GM23338 (cell line): Measurements from ENCODE around the gene PPFIA4. TPM values are rescaled to one million over a fixed set of nuclear protein-coding genes. Genes with fewer than 3 reads are reported as not detected.

Experiments used
- ATAC-seq: fragments of 200-7000 bp; cut with Tn5 transposase; 3 replicates; pipeline ENCODE4 v1.9.1; 2020
- DNase-seq: peaks from one replicate; pipeline ENCODE4 v3.0.0-alpha.2; 2015; ENCODE audit warnings: low spot score
- H2AFZ ChIP-seq: fragments of 200-600 bp; sonication (generic); 2 replicates; pipeline ENCODE4 v1.8.0; 2016; ENCODE audit warnings: antibody characterized with exemption, mild to moderate bottlenecking, moderate library complexity
- H3F3A ChIP-seq: fragments of 200-600 bp; sonication (generic); replicated peaks from 2 replicates; pipeline ENCODE4 v1.8.0; 2017; ENCODE audit warnings: antibody characterized with exemption, mixed run types, low read depth
- H3K27ac ChIP-seq: fragments of 200-600 bp; sonication (generic); 2 replicates; pipeline ENCODE4 v1.6.1; 2016; ENCODE audit warnings: low read depth
- H3K27me3 ChIP-seq: fragments of 200-600 bp; sonication (generic); 2 replicates; pipeline ENCODE4 v1.8.0; 2016; ENCODE audit warnings: mild to moderate bottlenecking, mixed run types, moderate library complexity; ENCODE audit not compliant: insufficient read depth
- H3K36me3 ChIP-seq: fragments of 200-600 bp; sonication (generic); 2 replicates; pipeline ENCODE4 v1.8.0; 2016; ENCODE audit warnings: mild to moderate bottlenecking; ENCODE audit not compliant: insufficient read depth
- H3K4me1 ChIP-seq: fragments of 200-600 bp; sonication (generic); 2 replicates; pipeline ENCODE4 v1.8.0; 2016; ENCODE audit warnings: mild to moderate bottlenecking, moderate library complexity; ENCODE audit not compliant: insufficient read depth
- H3K4me2 ChIP-seq: fragments of 200-600 bp; sonication (generic); 2 replicates; pipeline ENCODE4 v1.7.1; 2017; ENCODE audit warnings: mixed run types
- H3K4me3 ChIP-seq: fragments of 200-600 bp; sonication (generic); 2 replicates; pipeline ENCODE4 v1.6.1; 2016; ENCODE audit warnings: mixed run types
- H3K79me2 ChIP-seq: fragments of 200-600 bp; sonication (generic); replicated peaks from 2 replicates; pipeline ENCODE4 v1.8.0; 2017; ENCODE audit warnings: mild to moderate bottlenecking; ENCODE audit not compliant: insufficient read depth
- H3K9me2 ChIP-seq: fragments of 200-600 bp; sonication (generic); 2 replicates; pipeline ENCODE4 v1.8.0; 2017; ENCODE audit not compliant: insufficient read depth
- H4K20me1 ChIP-seq: fragments of 200-600 bp; sonication (generic); replicated peaks from 2 replicates; pipeline ENCODE4 v1.8.0; 2017; ENCODE audit warnings: mild to moderate bottlenecking; ENCODE audit not compliant: insufficient read depth
- H3K27ac Mint-ChIP-seq: 2 replicates; pipeline ENCODE4 v1.8.0; 2020; ENCODE audit warnings: inconsistent platforms, mild to moderate bottlenecking, moderate library complexity, mixed read lengths
- H3K27me3 Mint-ChIP-seq: 3 replicates; pipeline ENCODE4 v1.8.0; 2022; ENCODE audit warnings: low read depth, mild to moderate bottlenecking, moderate library complexity, mixed read lengths, inconsistent platforms; ENCODE audit not compliant: insufficient read depth, poor library complexity
- H3K36me3 Mint-ChIP-seq: 3 replicates; pipeline ENCODE4 v1.8.0; 2021; ENCODE audit warnings: low read depth, mild to moderate bottlenecking, inconsistent platforms, moderate library complexity, mixed read lengths
- H3K4me1 Mint-ChIP-seq: 3 replicates; pipeline ENCODE4 v1.8.0; 2020; ENCODE audit warnings: mild to moderate bottlenecking, inconsistent platforms, mixed read lengths
- H3K4me3 Mint-ChIP-seq: 3 replicates; pipeline ENCODE4 v1.8.0; 2021; ENCODE audit warnings: moderate library complexity, mild to moderate bottlenecking, inconsistent platforms, mixed read lengths
- H3K9me3 Mint-ChIP-seq: 3 replicates; pipeline ENCODE4 v1.8.0; 2020; ENCODE audit warnings: moderate library complexity, mild to moderate bottlenecking, inconsistent platforms, mixed read lengths
- CREB1 ChIP-seq: fragments of 250-450 bp; sonication (Bioruptor Pico); IDR thresholded peaks from 2 replicates; pipeline ENCODE4 v1.5.0; 2020; ENCODE audit warnings: low read depth, mild to moderate bottlenecking, moderate library complexity
- EZH2 ChIP-seq: fragments of 200-600 bp; sonication (generic); IDR thresholded peaks from one replicate; pipeline ENCODE4 v1.8.0; 2017; ENCODE audit warnings: antibody characterized with exemption, mild to moderate bottlenecking, low read depth; ENCODE audit not compliant: unreplicated experiment
- EZH2phosphoT487 ChIP-seq: fragments of 200-600 bp; sonication (generic); IDR thresholded peaks from one replicate; pipeline ENCODE4 v1.8.1; 2018; ENCODE audit warnings: antibody characterized with exemption; ENCODE audit not compliant: unreplicated experiment
- JUNB ChIP-seq: IDR thresholded peaks from one replicate; pipeline ENCODE4 v1.6.1; 2016; ENCODE audit warnings: antibody characterized with exemption; ENCODE audit not compliant: unreplicated experiment
- NANOG ChIP-seq: IDR thresholded peaks from 2 replicates; pipeline ENCODE4 v1.6.1; 2016; ENCODE audit warnings: antibody characterized with exemption, borderline replicate concordance
- POLR2AphosphoS5 ChIP-seq: IDR thresholded peaks from 2 replicates; pipeline ENCODE4 v1.6.1; 2016; ENCODE audit warnings: antibody characterized with exemption, low read depth
- STAT1 ChIP-seq: IDR thresholded peaks from one replicate; pipeline ENCODE4 v1.6.1; 2016; ENCODE audit warnings: antibody characterized with exemption; ENCODE audit not compliant: unreplicated experiment
- ZNF114 ChIP-seq: fragments of 250-450 bp; sonication (Bioruptor Pico); IDR thresholded peaks from 2 replicates; pipeline ENCODE4 v1.5.0; 2020; ENCODE audit warnings: mild to moderate bottlenecking, moderate library complexity
- ZNF331 ChIP-seq: fragments of 250-450 bp; sonication (Bioruptor Pico); IDR thresholded peaks from 2 replicates; pipeline ENCODE4 v1.5.0; 2020; ENCODE audit warnings: low read depth, mild to moderate bottlenecking, moderate library complexity
- polyA plus RNA-seq: library from polyadenylated mRNA; unstranded; fragments of >200 nt; fragmentation: Nextera tagmentation; extraction: Ambion mirVana; gene quantifications from 2 replicates; pipeline ENCODE4 v1.2.1, GENCODE V29; 2016
- total RNA-seq: library from RNA; depleted of rRNA; stranded (reverse); fragments of >200 nt; shearing (Covaris generic); gene quantifications from 2 replicates; pipeline ENCODE4 v1.2.3, GENCODE V29; 2014
- TF ChIP-seq, protein P1 (sequence below): fragments of 250-450 bp; sonication (Bioruptor Pico); IDR thresholded peaks from 2 replicates; pipeline ENCODE4 v1.5.0; 2020; ENCODE audit warnings: mild to moderate bottlenecking, moderate library complexity
- TF ChIP-seq, protein P2 (sequence below): IDR thresholded peaks from 2 replicates; pipeline ENCODE4 v1.6.1; 2016; ENCODE audit warnings: antibody characterized with exemption
- TF ChIP-seq, protein P3 (sequence below): IDR thresholded peaks from one replicate; pipeline ENCODE4 v1.6.1; 2018; ENCODE audit warnings: antibody characterized with exemption; ENCODE audit not compliant: unreplicated experiment

The PPFIA4 gene
- total and polyA plus RNA-seq, 2 experiments from 2014 or later: 1.3 to 7.6 TPM

DNA sequence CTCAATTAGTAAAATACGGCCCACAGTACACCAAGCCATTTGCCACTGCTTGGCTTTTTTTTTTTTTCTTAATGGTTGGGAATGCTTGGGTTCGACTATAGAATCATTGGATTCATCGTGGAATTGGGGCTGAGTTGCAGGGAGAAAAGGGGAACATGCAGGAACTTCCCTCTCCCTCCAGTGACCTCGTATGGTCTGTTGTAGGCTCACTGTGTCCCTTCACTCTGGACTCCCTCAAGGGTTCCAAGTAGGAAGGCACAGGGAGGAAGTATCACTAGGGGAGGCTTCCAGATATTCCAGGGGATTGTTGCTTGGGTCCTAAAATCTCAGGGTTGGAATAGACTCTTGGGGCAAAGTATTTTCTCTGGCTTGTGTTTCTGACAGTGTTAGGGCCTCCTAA is 24.5 kb downstream of the PPFIA4 start (continued):
- TF ChIP-seq CREB1 (no peak), POLR2AphosphoS5 (no peak), NANOG (no peak), EZH2phosphoT487 (no peak), STAT1 (no peak), ZNF114 (CRISPR knock-in tag) (no peak)
- TF ChIP-seq, protein P1, sequence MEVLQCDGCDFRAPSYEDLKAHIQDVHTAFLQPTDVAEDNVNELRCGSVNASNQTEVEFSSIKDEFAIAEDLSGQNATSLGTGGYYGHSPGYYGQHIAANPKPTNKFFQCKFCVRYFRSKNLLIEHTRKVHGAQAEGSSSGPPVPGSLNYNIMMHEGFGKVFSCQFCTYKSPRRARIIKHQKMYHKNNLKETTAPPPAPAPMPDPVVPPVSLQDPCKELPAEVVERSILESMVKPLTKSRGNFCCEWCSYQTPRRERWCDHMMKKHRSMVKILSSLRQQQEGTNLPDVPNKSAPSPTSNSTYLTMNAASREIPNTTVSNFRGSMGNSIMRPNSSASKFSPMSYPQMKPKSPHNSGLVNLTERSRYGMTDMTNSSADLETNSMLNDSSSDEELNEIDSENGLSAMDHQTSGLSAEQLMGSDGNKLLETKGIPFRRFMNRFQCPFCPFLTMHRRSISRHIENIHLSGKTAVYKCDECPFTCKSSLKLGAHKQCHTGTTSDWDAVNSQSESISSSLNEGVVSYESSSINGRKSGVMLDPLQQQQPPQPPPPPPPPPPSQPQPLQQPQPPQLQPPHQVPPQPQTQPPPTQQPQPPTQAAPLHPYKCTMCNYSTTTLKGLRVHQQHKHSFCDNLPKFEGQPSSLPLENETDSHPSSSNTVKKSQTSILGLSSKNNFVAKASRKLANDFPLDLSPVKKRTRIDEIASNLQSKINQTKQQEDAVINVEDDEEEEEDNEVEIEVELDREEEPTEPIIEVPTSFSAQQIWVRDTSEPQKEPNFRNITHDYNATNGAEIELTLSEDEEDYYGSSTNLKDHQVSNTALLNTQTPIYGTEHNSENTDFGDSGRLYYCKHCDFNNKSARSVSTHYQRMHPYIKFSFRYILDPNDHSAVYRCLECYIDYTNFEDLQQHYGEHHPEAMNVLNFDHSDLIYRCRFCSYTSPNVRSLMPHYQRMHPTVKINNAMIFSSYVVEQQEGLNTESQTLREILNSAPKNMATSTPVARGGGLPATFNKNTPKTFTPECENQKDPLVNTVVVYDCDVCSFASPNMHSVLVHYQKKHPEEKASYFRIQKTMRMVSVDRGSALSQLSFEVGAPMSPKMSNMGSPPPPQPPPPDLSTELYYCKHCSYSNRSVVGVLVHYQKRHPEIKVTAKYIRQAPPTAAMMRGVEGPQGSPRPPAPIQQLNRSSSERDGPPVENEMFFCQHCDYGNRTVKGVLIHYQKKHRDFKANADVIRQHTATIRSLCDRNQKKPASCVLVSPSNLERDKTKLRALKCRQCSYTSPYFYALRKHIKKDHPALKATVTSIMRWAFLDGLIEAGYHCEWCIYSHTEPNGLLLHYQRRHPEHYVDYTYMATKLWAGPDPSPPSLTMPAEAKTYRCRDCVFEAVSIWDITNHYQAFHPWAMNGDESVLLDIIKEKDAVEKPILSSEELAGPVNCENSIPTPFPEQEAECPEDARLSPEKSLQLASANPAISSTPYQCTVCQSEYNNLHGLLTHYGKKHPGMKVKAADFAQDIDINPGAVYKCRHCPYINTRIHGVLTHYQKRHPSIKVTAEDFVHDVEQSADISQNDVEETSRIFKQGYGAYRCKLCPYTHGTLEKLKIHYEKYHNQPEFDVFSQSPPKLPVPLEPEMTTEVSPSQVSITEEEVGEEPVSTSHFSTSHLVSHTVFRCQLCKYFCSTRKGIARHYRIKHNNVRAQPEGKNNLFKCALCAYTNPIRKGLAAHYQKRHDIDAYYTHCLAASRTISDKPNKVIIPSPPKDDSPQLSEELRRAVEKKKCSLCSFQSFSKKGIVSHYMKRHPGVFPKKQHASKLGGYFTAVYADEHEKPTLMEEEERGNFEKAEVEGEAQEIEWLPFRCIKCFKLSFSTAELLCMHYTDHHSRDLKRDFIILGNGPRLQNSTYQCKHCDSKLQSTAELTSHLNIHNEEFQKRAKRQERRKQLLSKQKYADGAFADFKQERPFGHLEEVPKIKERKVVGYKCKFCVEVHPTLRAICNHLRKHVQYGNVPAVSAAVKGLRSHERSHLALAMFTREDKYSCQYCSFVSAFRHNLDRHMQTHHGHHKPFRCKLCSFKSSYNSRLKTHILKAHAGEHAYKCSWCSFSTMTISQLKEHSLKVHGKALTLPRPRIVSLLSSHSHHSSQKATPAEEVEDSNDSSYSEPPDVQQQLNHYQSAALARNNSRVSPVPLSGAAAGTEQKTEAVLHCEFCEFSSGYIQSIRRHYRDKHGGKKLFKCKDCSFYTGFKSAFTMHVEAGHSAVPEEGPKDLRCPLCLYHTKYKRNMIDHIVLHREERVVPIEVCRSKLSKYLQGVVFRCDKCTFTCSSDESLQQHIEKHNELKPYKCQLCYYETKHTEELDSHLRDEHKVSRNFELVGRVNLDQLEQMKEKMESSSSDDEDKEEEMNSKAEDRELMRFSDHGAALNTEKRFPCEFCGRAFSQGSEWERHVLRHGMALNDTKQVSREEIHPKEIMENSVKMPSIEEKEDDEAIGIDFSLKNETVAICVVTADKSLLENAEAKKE (CRISPR knock-in tag): no peak

DNA sequence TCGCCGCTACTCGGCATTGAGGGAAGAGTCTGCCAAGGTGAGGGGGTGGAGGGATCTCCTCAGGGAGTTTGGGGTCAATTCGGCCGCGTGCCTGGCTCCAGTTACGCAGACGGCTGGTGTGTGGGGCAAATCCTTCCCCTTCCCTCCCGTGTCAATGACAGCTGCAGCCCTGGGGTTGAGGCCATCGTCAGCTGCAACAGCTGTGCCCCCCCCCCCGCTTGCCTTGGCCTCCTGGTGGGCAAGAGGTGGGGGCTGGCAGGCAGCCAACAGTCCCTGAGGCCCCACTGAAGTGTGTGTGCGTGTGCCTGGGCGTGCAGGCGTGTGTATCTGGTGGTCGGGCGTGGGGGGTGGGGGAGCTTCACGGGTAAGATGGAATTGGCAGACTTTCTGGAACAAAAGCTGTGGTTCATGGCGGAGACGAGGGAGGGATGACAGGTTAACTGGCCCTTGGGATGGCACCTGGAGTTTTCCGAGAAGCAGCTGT is 25.6 kb downstream of the PPFIA4 start:
- no peak overlapping the region for H2AFZ ChIP-seq
- H3K36me3 Mint-ChIP-seq: no peaks in the 10 kb centered on the region; the same call in 2 of the 3 replicates
- H3K4me1 ChIP-seq: peaks cover 52% of the 10 kb centered on the region
- no peak for ATAC-seq
- DNase-seq: no peak
- no peak overlapping the region for H3K27ac ChIP-seq
- no peak overlapping the region for H3K4me3 Mint-ChIP-seq
- no peaks in the 10 kb centered on the region for H3K36me3 ChIP-seq
- peaks cover 62% of the 10 kb centered on the region for H3K4me1 Mint-ChIP-seq
- no peaks in the 10 kb centered on the region for H4K20me1 ChIP-seq
- H3K27me3 Mint-ChIP-seq: peaks cover 11% of the 10 kb centered on the region
- H3K79me2 ChIP-seq: no peaks in the 10 kb centered on the region
- no peak overlapping the region for H3K27ac Mint-ChIP-seq
- H3K9me2 ChIP-seq: no peaks in the 10 kb centered on the region
- H3F3A ChIP-seq: peaks cover 14% of the 10 kb centered on the region; the same call in 1 of the 2 replicates
- no peaks in the 10 kb centered on the region for H3K27me3 ChIP-seq
- H3K4me3 ChIP-seq: no peak overlapping the region
- no peak overlapping the region for H3K4me2 ChIP-seq
- H3K9me3 Mint-ChIP-seq: no peaks in the 10 kb centered on the region
- TF ChIP-seq ZNF114 (CRISPR knock-in tag): no peak
- TF ChIP-seq, protein P2, sequence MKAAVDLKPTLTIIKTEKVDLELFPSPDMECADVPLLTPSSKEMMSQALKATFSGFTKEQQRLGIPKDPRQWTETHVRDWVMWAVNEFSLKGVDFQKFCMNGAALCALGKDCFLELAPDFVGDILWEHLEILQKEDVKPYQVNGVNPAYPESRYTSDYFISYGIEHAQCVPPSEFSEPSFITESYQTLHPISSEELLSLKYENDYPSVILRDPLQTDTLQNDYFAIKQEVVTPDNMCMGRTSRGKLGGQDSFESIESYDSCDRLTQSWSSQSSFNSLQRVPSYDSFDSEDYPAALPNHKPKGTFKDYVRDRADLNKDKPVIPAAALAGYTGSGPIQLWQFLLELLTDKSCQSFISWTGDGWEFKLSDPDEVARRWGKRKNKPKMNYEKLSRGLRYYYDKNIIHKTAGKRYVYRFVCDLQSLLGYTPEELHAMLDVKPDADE: no peak
- no peak for TF ChIP-seq ZNF331
- TF ChIP-seq EZH2phosphoT487: no peak
- TF ChIP-seq JUNB: no peak
- TF ChIP-seq NANOG: no peak
- no peak for TF ChIP-seq STAT1
- TF ChIP-seq EZH2: no peak
- TF ChIP-seq POLR2AphosphoS5: no peak
- no peak for TF ChIP-seq CREB1
- TF ChIP-seq, protein P3, sequence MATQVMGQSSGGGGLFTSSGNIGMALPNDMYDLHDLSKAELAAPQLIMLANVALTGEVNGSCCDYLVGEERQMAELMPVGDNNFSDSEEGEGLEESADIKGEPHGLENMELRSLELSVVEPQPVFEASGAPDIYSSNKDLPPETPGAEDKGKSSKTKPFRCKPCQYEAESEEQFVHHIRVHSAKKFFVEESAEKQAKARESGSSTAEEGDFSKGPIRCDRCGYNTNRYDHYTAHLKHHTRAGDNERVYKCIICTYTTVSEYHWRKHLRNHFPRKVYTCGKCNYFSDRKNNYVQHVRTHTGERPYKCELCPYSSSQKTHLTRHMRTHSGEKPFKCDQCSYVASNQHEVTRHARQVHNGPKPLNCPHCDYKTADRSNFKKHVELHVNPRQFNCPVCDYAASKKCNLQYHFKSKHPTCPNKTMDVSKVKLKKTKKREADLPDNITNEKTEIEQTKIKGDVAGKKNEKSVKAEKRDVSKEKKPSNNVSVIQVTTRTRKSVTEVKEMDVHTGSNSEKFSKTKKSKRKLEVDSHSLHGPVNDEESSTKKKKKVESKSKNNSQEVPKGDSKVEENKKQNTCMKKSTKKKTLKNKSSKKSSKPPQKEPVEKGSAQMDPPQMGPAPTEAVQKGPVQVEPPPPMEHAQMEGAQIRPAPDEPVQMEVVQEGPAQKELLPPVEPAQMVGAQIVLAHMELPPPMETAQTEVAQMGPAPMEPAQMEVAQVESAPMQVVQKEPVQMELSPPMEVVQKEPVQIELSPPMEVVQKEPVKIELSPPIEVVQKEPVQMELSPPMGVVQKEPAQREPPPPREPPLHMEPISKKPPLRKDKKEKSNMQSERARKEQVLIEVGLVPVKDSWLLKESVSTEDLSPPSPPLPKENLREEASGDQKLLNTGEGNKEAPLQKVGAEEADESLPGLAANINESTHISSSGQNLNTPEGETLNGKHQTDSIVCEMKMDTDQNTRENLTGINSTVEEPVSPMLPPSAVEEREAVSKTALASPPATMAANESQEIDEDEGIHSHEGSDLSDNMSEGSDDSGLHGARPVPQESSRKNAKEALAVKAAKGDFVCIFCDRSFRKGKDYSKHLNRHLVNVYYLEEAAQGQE: no peak
